NB4 (cell line): ENCODE results near the gene CCDC178.

Experiments used
- CTCF ChIP-seq: IDR thresholded peaks from one replicate; pipeline ENCODE4 v1.5.1; 2012; ENCODE audit warnings: low read depth, low read length
- MAX ChIP-seq: IDR thresholded peaks from 2 replicates; pipeline ENCODE4 v1.6.1; 2011; ENCODE audit warnings: low read depth, low read length
- POLR2A ChIP-seq: IDR thresholded peaks from 2 replicates; pipeline ENCODE4 v1.6.1; 2011; ENCODE audit warnings: mild to moderate bottlenecking; ENCODE audit not compliant: insufficient read length; ENCODE audit errors: extremely low read depth

- no peak for TF ChIP-seq CTCF
- no peak for TF ChIP-seq POLR2A
- no peak for TF ChIP-seq MAX
These were observed 83.8 kb downstream of the CCDC178 start for GRCh38 chr18:33356735-33357134.
